ENCODE data around the gene FXYD7.
A peak's percentile ranks its signal among the peaks of the same experiment; 100 is the strongest.

FXYD7 gene

GRCh38 chr19:35110974-35111373, 32.1 kb upstream of the FXYD7 start:
- H3K27me3 ChIP-seq (ENCODE audit: control insufficient read depth in 5 of 5, insufficient read depth in 4 of 5, low read length in 5 of 5), result peaks cover 0 to 2% (median 0%) of the 10 kb centered on the region in 5 donors
- H3K4me3 ChIP-seq (ENCODE audit: low read depth in 1 of 5, low read length in 5 of 5), result no peak overlapping the region
- H3K4me1 ChIP-seq (ENCODE audit: control insufficient read depth in 5 of 5, insufficient read depth in 5 of 5, low read length in 5 of 5), result peaks cover 0 to 21% (median 14%) of the 10 kb centered on the region in 5 donors
- H3K36me3 ChIP-seq (ENCODE audit: control insufficient read depth in 5 of 5, insufficient read depth in 5 of 5, low read length in 5 of 5), result no peaks in the 10 kb centered on the region
- no peak overlapping the region for H3K9ac ChIP-seq (ENCODE audit: low read length in 5 of 5)
- no peak overlapping the region for H3K27ac ChIP-seq (ENCODE audit: low read depth, low read length)
- no peaks in the 10 kb centered on the region for H3K9me3 ChIP-seq (ENCODE audit: control insufficient read depth in 5 of 5, low read length in 5 of 5)

- Histone ChIP-seq H3K27me3 (ENCODE audit: control insufficient read depth in 5 of 5, insufficient read depth in 4 of 5, low read length in 5 of 5) (peaks cover 0 to 2% (median 0%) of the 10 kb centered on the region in 5 donors), H3K4me1 (ENCODE audit: control insufficient read depth in 5 of 5, insufficient read depth in 5 of 5, low read length in 5 of 5) (peaks cover 0 to 18% (median 17%) of the 10 kb centered on the region in 5 donors), H3K36me3 (ENCODE audit: control insufficient read depth in 5 of 5, insufficient read depth in 5 of 5, low read length in 5 of 5) (no peaks in the 10 kb centered on the region), H3K4me3 (ENCODE audit: low read depth in 1 of 5, low read length in 5 of 5) (no peak overlapping the region), H3K9me3 (ENCODE audit: control insufficient read depth in 5 of 5, low read length in 5 of 5) (no peaks in the 10 kb centered on the region), H3K27ac (ENCODE audit: low read depth, low read length) (no peak overlapping the region), H3K9ac (ENCODE audit: low read length in 5 of 5) (no peak overlapping the region)
Observed at GRCh38 chr19:35112995-35113688, 29.9 kb upstream of the FXYD7 start.

- peak overlapping the region; percentile 17 to 75 (median 50) for H3K4me3 ChIP-seq (ENCODE audit: low read depth in 1 of 5, low read length in 5 of 5)
- no peaks in the 10 kb centered on the region for H3K9me3 ChIP-seq (ENCODE audit: control insufficient read depth in 5 of 5, low read length in 5 of 5)
- no peak overlapping the region for H3K27ac ChIP-seq (ENCODE audit: low read depth, low read length)
- H3K27me3 ChIP-seq (ENCODE audit: control insufficient read depth in 5 of 5, insufficient read depth in 4 of 5, low read length in 5 of 5), result peaks cover 0 to 2% (median 0%) of the 10 kb centered on the region in 5 donors
- peaks cover 0 to 32% (median 29%) of the 10 kb centered on the region in 5 donors for H3K4me1 ChIP-seq (ENCODE audit: control insufficient read depth in 5 of 5, insufficient read depth in 5 of 5, low read length in 5 of 5)
- H3K9ac ChIP-seq (ENCODE audit: low read length in 5 of 5), result peak overlapping the region in 4 of 5 donors; percentile 6 to 69 (median 48)
- no peaks in the 10 kb centered on the region for H3K36me3 ChIP-seq (ENCODE audit: control insufficient read depth in 5 of 5, insufficient read depth in 5 of 5, low read length in 5 of 5)
Observed at GRCh38 chr19:35114353-35115176, 28.5 kb upstream of the FXYD7 start.

GRCh38 chr19:35115177-35115951, 27.7 kb upstream of the FXYD7 start, which contains the start of gene FXYD3:
FXYD3 (plus strand) TSS chr19:35115823; CDS start chr19:35119377, 3,554 bp downstream.
- Histone ChIP-seq H3K9me3 (ENCODE audit: control insufficient read depth in 5 of 5, low read length in 5 of 5) (no peaks in the 10 kb centered on the region), H3K27me3 (ENCODE audit: control insufficient read depth in 5 of 5, insufficient read depth in 4 of 5, low read length in 5 of 5) (no peaks in the 10 kb centered on the region), H3K27ac (ENCODE audit: low read depth, low read length) (no peak within 1 kb of the TSS), H3K4me1 (ENCODE audit: control insufficient read depth in 5 of 5, insufficient read depth in 5 of 5, low read length in 5 of 5) (peaks cover 0 to 40% (median 31%) of the 10 kb centered on the region in 5 donors), H3K36me3 (ENCODE audit: control insufficient read depth in 5 of 5, insufficient read depth in 5 of 5, low read length in 5 of 5) (no peaks in the 10 kb centered on the region), H3K9ac (ENCODE audit: low read length in 5 of 5) (peak within 1 kb of the TSS in 4 of 5 donors; percentile 6 to 69 (median 48)), H3K4me3 (ENCODE audit: low read depth in 1 of 5, low read length in 5 of 5) (peak within 1 kb of the TSS; percentile 17 to 75 (median 50))

- H3K4me3 ChIP-seq (ENCODE audit: low read depth in 1 of 5, low read length in 5 of 5), result no peak overlapping the region
- no peak overlapping the region for H3K27ac ChIP-seq (ENCODE audit: low read depth, low read length)
- no peaks in the 10 kb centered on the region for H3K27me3 ChIP-seq (ENCODE audit: control insufficient read depth in 5 of 5, insufficient read depth in 4 of 5, low read length in 5 of 5)
- H3K9me3 ChIP-seq (ENCODE audit: control insufficient read depth in 5 of 5, low read length in 5 of 5), result no peaks in the 10 kb centered on the region
- H3K4me1 ChIP-seq (ENCODE audit: control insufficient read depth in 5 of 5, insufficient read depth in 5 of 5, low read length in 5 of 5), result peaks cover under 1 to 49% (median 40%) of the 10 kb centered on the region in 5 donors
- H3K9ac ChIP-seq (ENCODE audit: low read length in 5 of 5), result no peak overlapping the region
- no peaks in the 10 kb centered on the region for H3K36me3 ChIP-seq (ENCODE audit: control insufficient read depth in 5 of 5, insufficient read depth in 5 of 5, low read length in 5 of 5)
Observed at GRCh38 chr19:35116072-35116801, 26.8 kb upstream of the FXYD7 start.

- Histone ChIP-seq H3K4me3 (ENCODE audit: low read depth in 1 of 5, low read length in 5 of 5) (no peak overlapping the region), H3K4me1 (ENCODE audit: control insufficient read depth in 5 of 5, insufficient read depth in 5 of 5, low read length in 5 of 5) (peaks cover 3 to 58% (median 48%) of the 10 kb centered on the region in 5 donors), H3K27ac (ENCODE audit: low read depth, low read length) (no peak overlapping the region)
Observed at GRCh38 chr19:35117116-35117515, 25.9 kb upstream of the FXYD7 start.

GRCh38 chr19:35117799-35118198, 25.3 kb upstream of the FXYD7 start:
- no peaks in the 10 kb centered on the region for H3K9me3 ChIP-seq (ENCODE audit: control insufficient read depth in 5 of 5, low read length in 5 of 5)
- H3K27me3 ChIP-seq (ENCODE audit: control insufficient read depth in 5 of 5, insufficient read depth in 4 of 5, low read length in 5 of 5), result no peaks in the 10 kb centered on the region
- peaks cover 3 to 65% (median 55%) of the 10 kb centered on the region in 5 donors for H3K4me1 ChIP-seq (ENCODE audit: control insufficient read depth in 5 of 5, insufficient read depth in 5 of 5, low read length in 5 of 5)
- no peak overlapping the region for H3K27ac ChIP-seq (ENCODE audit: low read depth, low read length)
- no peak overlapping the region for H3K4me3 ChIP-seq (ENCODE audit: low read depth in 1 of 5, low read length in 5 of 5)
- no peak overlapping the region for H3K9ac ChIP-seq (ENCODE audit: low read length in 5 of 5)
- no peaks in the 10 kb centered on the region for H3K36me3 ChIP-seq (ENCODE audit: control insufficient read depth in 5 of 5, insufficient read depth in 5 of 5, low read length in 5 of 5)

More at GRCh38 chr19:35117116-35117515, 25.9 kb upstream of the FXYD7 start:
- Histone ChIP-seq H3K36me3 (ENCODE audit: control insufficient read depth in 5 of 5, insufficient read depth in 5 of 5, low read length in 5 of 5) (no peaks in the 10 kb centered on the region), H3K9me3 (ENCODE audit: control insufficient read depth in 5 of 5, low read length in 5 of 5) (no peaks in the 10 kb centered on the region), H3K27me3 (ENCODE audit: control insufficient read depth in 5 of 5, insufficient read depth in 4 of 5, low read length in 5 of 5) (no peaks in the 10 kb centered on the region), H3K9ac (ENCODE audit: low read length in 5 of 5) (no peak overlapping the region)

GRCh38 chr19:35118268-35119020, 24.6 kb upstream of the FXYD7 start:
- Histone ChIP-seq H3K36me3 (ENCODE audit: control insufficient read depth in 5 of 5, insufficient read depth in 5 of 5, low read length in 5 of 5) (no peaks in the 10 kb centered on the region), H3K9me3 (ENCODE audit: control insufficient read depth in 5 of 5, low read length in 5 of 5) (no peaks in the 10 kb centered on the region), H3K27ac (ENCODE audit: low read depth, low read length) (peak overlapping the region; percentile 97), H3K27me3 (ENCODE audit: control insufficient read depth in 5 of 5, insufficient read depth in 4 of 5, low read length in 5 of 5) (no peaks in the 10 kb centered on the region), H3K9ac (ENCODE audit: low read length in 5 of 5) (no peak overlapping the region), H3K4me3 (ENCODE audit: low read depth in 1 of 5, low read length in 5 of 5) (peak overlapping the region in 1 of 5 donors; percentile 41), H3K4me1 (ENCODE audit: control insufficient read depth in 5 of 5, insufficient read depth in 5 of 5, low read length in 5 of 5) (peaks cover 6 to 71% (median 62%) of the 10 kb centered on the region in 5 donors)

- H3K27me3 ChIP-seq (ENCODE audit: control insufficient read depth in 5 of 5, insufficient read depth in 4 of 5, low read length in 5 of 5), result no peaks in the 10 kb centered on the region
- H3K9me3 ChIP-seq (ENCODE audit: control insufficient read depth in 5 of 5, low read length in 5 of 5), result peaks cover 0 to 3% (median 0%) of the 10 kb centered on the region in 5 donors
- no peak overlapping the region for H3K9ac ChIP-seq (ENCODE audit: low read length in 5 of 5)
- peaks cover 13 to 77% (median 68%) of the 10 kb centered on the region in 5 donors for H3K4me1 ChIP-seq (ENCODE audit: control insufficient read depth in 5 of 5, insufficient read depth in 5 of 5, low read length in 5 of 5)
- no peak overlapping the region for H3K4me3 ChIP-seq (ENCODE audit: low read depth in 1 of 5, low read length in 5 of 5)
- H3K27ac ChIP-seq (ENCODE audit: low read depth, low read length), result peak overlapping the region; percentile 97
- H3K36me3 ChIP-seq (ENCODE audit: control insufficient read depth in 5 of 5, insufficient read depth in 5 of 5, low read length in 5 of 5), result no peaks in the 10 kb centered on the region
Observed at GRCh38 chr19:35119091-35119490, 24.0 kb upstream of the FXYD7 start.
